ENCODE data around the gene LRCOL1.

The LRCOL1 gene

GRCh38 chr12:132608231-132609171 is 1.9 kb downstream of the LRCOL1 start:
- H3K27ac ChIP-seq (ENCODE audit: low read depth in 2 of 2, low read length in 2 of 2), result no peak overlapping the region
- H3K4me3 ChIP-seq (ENCODE audit: low read length in 2 of 2), result no peak overlapping the region
- peaks cover 32 to 38% of the 10 kb centered on the region in 2 donors for H3K27me3 ChIP-seq (ENCODE audit: control insufficient read depth in 2 of 2, insufficient read depth in 2 of 2, low read length in 2 of 2)
- no peak overlapping the region for H3K9ac ChIP-seq (ENCODE audit: low read depth in 1 of 2, low read length in 2 of 2)
- peaks cover 0 to 4% of the 10 kb centered on the region in 2 donors for H3K9me3 ChIP-seq (ENCODE audit: control insufficient read depth in 2 of 2, low read length in 2 of 2)
- peaks cover 2 to 4% of the 10 kb centered on the region in 2 donors for H3K4me1 ChIP-seq (ENCODE audit: control insufficient read depth in 2 of 2, insufficient read depth in 2 of 2, low read length in 2 of 2)
- no peaks in the 10 kb centered on the region for H3K36me3 ChIP-seq (ENCODE audit: control insufficient read depth in 2 of 2, insufficient read depth in 2 of 2, low read length in 2 of 2)

GRCh38 chr12:132606927-132607326 is 3.5 kb downstream of the LRCOL1 start:
- H3K9ac ChIP-seq (ENCODE audit: low read depth in 1 of 2, low read length in 2 of 2), result no peak overlapping the region
- no peak overlapping the region for H3K4me3 ChIP-seq (ENCODE audit: low read length in 2 of 2)
- no peak overlapping the region for H3K27ac ChIP-seq (ENCODE audit: low read depth in 2 of 2, low read length in 2 of 2)
- H3K9me3 ChIP-seq (ENCODE audit: control insufficient read depth in 2 of 2, low read length in 2 of 2), result peaks cover 0 to 4% of the 10 kb centered on the region in 2 donors
- H3K4me1 ChIP-seq (ENCODE audit: control insufficient read depth in 2 of 2, insufficient read depth in 2 of 2, low read length in 2 of 2), result peaks cover 15% of the 10 kb centered on the region in 2 donors
- H3K36me3 ChIP-seq (ENCODE audit: control insufficient read depth in 2 of 2, insufficient read depth in 2 of 2, low read length in 2 of 2), result no peaks in the 10 kb centered on the region
- H3K27me3 ChIP-seq (ENCODE audit: control insufficient read depth in 2 of 2, insufficient read depth in 2 of 2, low read length in 2 of 2), result peaks cover 32 to 42% of the 10 kb centered on the region in 2 donors

GRCh38 chr12:132606466-132606865 is 3.9 kb downstream of the LRCOL1 start:
- H3K36me3 ChIP-seq (ENCODE audit: control insufficient read depth in 2 of 2, insufficient read depth in 2 of 2, low read length in 2 of 2), result no peaks in the 10 kb centered on the region
- H3K27ac ChIP-seq (ENCODE audit: low read depth in 2 of 2, low read length in 2 of 2), result no peak overlapping the region
- peaks cover 32 to 42% of the 10 kb centered on the region in 2 donors for H3K27me3 ChIP-seq (ENCODE audit: control insufficient read depth in 2 of 2, insufficient read depth in 2 of 2, low read length in 2 of 2)
- peaks cover 15% of the 10 kb centered on the region in 2 donors for H3K4me1 ChIP-seq (ENCODE audit: control insufficient read depth in 2 of 2, insufficient read depth in 2 of 2, low read length in 2 of 2)
- peaks cover 0 to 1% of the 10 kb centered on the region in 2 donors for H3K9me3 ChIP-seq (ENCODE audit: control insufficient read depth in 2 of 2, low read length in 2 of 2)
- H3K4me3 ChIP-seq (ENCODE audit: low read length in 2 of 2), result no peak overlapping the region
- H3K9ac ChIP-seq (ENCODE audit: low read depth in 1 of 2, low read length in 2 of 2), result no peak overlapping the region

DNA sequence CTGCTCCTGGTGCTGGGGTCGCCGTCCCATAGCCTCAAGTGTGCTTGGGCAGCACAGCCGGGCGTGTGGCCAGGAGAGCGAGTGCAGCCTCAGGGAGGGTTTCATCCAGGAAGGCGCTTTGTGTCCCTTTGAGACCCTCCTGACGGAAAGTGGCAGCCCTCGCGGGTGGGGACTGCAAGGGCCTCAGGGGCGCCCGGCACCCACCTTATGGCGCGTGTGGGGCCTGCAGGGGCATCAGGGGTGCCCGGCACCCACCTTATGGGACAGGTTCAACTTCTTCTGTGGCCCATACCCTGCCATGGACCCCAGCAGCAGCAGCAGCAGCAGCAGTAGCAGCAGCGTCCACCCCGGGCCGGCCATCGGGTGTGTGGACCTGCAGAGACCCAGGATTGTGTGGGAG is 4.5 kb downstream of the LRCOL1 start:
- H3K4me1 ChIP-seq (ENCODE audit: control insufficient read depth in 2 of 2, insufficient read depth in 2 of 2, low read length in 2 of 2), result peaks cover 15 to 18% of the 10 kb centered on the region in 2 donors
- no peaks in the 10 kb centered on the region for H3K9me3 ChIP-seq (ENCODE audit: control insufficient read depth in 2 of 2, low read length in 2 of 2)
- H3K27me3 ChIP-seq (ENCODE audit: control insufficient read depth in 2 of 2, insufficient read depth in 2 of 2, low read length in 2 of 2), result peaks cover 32 to 44% of the 10 kb centered on the region in 2 donors

DNA sequence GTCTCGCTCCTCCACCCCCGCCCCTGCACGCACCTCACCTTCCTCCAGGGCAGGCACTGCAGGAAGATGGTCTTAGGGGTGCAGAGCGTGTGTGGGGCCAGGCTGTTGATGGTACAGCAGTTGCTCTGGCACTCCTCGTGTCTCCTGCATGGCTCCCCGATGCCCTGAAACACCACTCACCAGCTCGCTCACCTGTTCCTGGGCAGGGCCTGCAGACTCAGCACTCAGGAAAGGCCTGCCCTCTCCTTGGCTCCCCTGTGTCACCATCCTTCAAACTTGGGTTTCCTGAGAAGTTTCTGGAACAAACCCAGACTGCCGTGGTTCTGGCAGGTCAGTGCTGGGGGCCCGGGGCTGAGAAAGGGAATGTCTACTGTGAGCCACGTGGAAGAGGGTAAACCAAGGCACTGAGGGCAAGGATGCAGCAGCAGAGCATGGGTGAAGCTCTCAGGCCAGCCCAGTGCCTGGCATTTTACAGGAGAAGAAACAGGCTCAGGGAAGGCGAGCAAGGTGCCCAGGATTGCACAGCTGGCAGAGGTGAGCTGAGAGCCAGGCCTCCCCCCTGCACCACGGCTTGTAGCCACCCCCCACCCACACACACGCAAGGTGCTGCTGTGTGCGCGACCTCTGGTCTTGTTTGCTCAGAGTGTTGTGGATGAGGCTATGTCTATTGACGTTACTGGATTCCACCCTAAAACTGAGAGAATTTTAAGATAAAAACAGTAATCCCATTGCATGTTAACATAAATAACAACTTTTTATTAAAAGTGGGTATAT is 5.5 kb downstream of the LRCOL1 start:
- no peak overlapping the region for H3K27ac ChIP-seq (ENCODE audit: low read depth in 2 of 2, low read length in 2 of 2)
- H3K9me3 ChIP-seq (ENCODE audit: control insufficient read depth in 2 of 2, low read length in 2 of 2), result no peaks in the 10 kb centered on the region
- no peak overlapping the region for H3K9ac ChIP-seq (ENCODE audit: low read depth in 1 of 2, low read length in 2 of 2)
- peaks cover 27 to 51% of the 10 kb centered on the region in 2 donors for H3K27me3 ChIP-seq (ENCODE audit: control insufficient read depth in 2 of 2, insufficient read depth in 2 of 2, low read length in 2 of 2)
- H3K4me3 ChIP-seq (ENCODE audit: low read length in 2 of 2), result no peak overlapping the region
- peaks cover 22 to 24% of the 10 kb centered on the region in 2 donors for H3K4me1 ChIP-seq (ENCODE audit: control insufficient read depth in 2 of 2, insufficient read depth in 2 of 2, low read length in 2 of 2)
- H3K36me3 ChIP-seq (ENCODE audit: control insufficient read depth in 2 of 2, insufficient read depth in 2 of 2, low read length in 2 of 2), result no peaks in the 10 kb centered on the region

More for the DNA sequence above, 4.5 kb downstream of the LRCOL1 start:
- Histone ChIP-seq H3K27ac (ENCODE audit: low read depth in 2 of 2, low read length in 2 of 2) (no peak overlapping the region), H3K9ac (ENCODE audit: low read depth in 1 of 2, low read length in 2 of 2) (no peak overlapping the region), H3K36me3 (ENCODE audit: control insufficient read depth in 2 of 2, insufficient read depth in 2 of 2, low read length in 2 of 2) (no peaks in the 10 kb centered on the region), H3K4me3 (ENCODE audit: low read length in 2 of 2) (no peak overlapping the region)

GRCh38 chr12:132604151-132604618 is 6.2 kb downstream of the LRCOL1 start:
- Histone ChIP-seq H3K4me3 (ENCODE audit: low read length in 2 of 2) (no peak overlapping the region), H3K36me3 (ENCODE audit: control insufficient read depth in 2 of 2, insufficient read depth in 2 of 2, low read length in 2 of 2) (no peaks in the 10 kb centered on the region), H3K9me3 (ENCODE audit: control insufficient read depth in 2 of 2, low read length in 2 of 2) (no peaks in the 10 kb centered on the region), H3K9ac (ENCODE audit: low read depth in 1 of 2, low read length in 2 of 2) (no peak overlapping the region), H3K27ac (ENCODE audit: low read depth in 2 of 2, low read length in 2 of 2) (no peak overlapping the region), H3K27me3 (ENCODE audit: control insufficient read depth in 2 of 2, insufficient read depth in 2 of 2, low read length in 2 of 2) (peaks cover 27 to 51% of the 10 kb centered on the region in 2 donors), H3K4me1 (ENCODE audit: control insufficient read depth in 2 of 2, insufficient read depth in 2 of 2, low read length in 2 of 2) (peaks cover 22 to 24% of the 10 kb centered on the region in 2 donors)

DNA sequence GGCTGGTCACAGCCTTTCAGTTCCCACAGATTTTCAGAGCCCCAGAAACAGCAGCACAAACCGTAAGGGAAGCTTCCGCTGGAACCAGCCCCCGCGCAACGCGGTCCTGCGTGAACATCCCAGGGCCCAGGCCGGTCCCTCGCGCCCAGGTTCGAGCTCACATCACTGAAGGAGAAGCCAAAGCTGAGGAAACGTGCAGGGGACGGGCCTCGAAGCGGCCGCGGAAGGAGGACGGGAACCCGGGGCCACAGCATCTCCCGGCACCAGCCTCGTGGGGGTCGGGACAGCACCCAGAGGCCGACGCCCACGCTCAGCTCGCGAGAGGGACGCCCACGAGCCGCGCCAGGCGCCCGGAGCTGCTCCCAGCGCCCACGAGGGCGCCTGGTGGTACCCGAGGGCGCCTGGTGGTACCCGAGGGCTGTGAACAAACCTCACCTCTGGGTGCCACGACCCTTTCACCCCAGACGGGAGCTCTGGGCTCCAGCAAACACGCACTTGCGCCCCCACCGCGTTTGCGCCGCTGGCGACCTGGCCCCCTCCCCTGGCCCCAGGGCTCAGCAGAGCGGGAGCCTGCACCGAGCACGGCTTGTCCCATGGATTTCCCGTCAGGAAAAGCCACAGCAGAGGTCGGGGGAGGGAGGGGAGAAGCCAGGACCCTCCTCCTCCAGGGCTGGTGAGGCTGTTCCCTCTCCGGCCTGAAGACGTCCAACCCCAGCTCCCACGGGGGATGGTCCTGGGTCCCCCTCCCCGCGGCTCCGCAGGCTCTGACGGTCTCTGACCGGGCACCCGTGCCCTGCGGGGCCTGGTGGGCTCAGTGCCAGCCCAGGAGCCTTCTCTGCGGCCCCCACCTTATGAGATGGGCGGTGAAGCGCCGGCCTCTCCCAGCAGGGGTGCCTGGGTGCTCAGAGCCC is 6.9 kb downstream of the LRCOL1 start:
- H3K9ac ChIP-seq (ENCODE audit: low read depth in 1 of 2, low read length in 2 of 2), result no peak overlapping the region
- peak overlapping the region in 1 of 2 donors; percentile 16 for H3K27ac ChIP-seq (ENCODE audit: low read depth in 2 of 2, low read length in 2 of 2)
- peaks cover 22 to 47% of the 10 kb centered on the region in 2 donors for H3K27me3 ChIP-seq (ENCODE audit: control insufficient read depth in 2 of 2, insufficient read depth in 2 of 2, low read length in 2 of 2)
- H3K9me3 ChIP-seq (ENCODE audit: control insufficient read depth in 2 of 2, low read length in 2 of 2), result no peaks in the 10 kb centered on the region
- peaks cover 23 to 24% of the 10 kb centered on the region in 2 donors for H3K4me1 ChIP-seq (ENCODE audit: control insufficient read depth in 2 of 2, insufficient read depth in 2 of 2, low read length in 2 of 2)
- no peaks in the 10 kb centered on the region for H3K36me3 ChIP-seq (ENCODE audit: control insufficient read depth in 2 of 2, insufficient read depth in 2 of 2, low read length in 2 of 2)
- peak overlapping the region in 1 of 2 donors; percentile 7 for H3K4me3 ChIP-seq (ENCODE audit: low read length in 2 of 2)

GRCh38 chr12:132602572-132603239 is 7.7 kb downstream of the LRCOL1 start:
- H3K9me3 ChIP-seq (ENCODE audit: control insufficient read depth in 2 of 2, low read length in 2 of 2), result no peaks in the 10 kb centered on the region
- H3K27me3 ChIP-seq (ENCODE audit: control insufficient read depth in 2 of 2, insufficient read depth in 2 of 2, low read length in 2 of 2), result peaks cover 17 to 41% of the 10 kb centered on the region in 2 donors
- peak overlapping the region in 1 of 2 donors; percentile 28 for H3K4me3 ChIP-seq (ENCODE audit: low read length in 2 of 2)
- H3K36me3 ChIP-seq (ENCODE audit: control insufficient read depth in 2 of 2, insufficient read depth in 2 of 2, low read length in 2 of 2), result no peaks in the 10 kb centered on the region
- peaks cover 23 to 24% of the 10 kb centered on the region in 2 donors for H3K4me1 ChIP-seq (ENCODE audit: control insufficient read depth in 2 of 2, insufficient read depth in 2 of 2, low read length in 2 of 2)
- H3K9ac ChIP-seq (ENCODE audit: low read depth in 1 of 2, low read length in 2 of 2), result no peak overlapping the region
- H3K27ac ChIP-seq (ENCODE audit: low read depth in 2 of 2, low read length in 2 of 2), result no peak overlapping the region
